ENCODE results near the gene CLDN11. TPM values are rescaled to one million over a fixed set of nuclear protein-coding genes. Genes with fewer than 3 reads are reported as not detected.

Gene CLDN11
- total and polyA plus RNA-seq, 10 of the 15 experiments (the other 5 are each of a cell fraction or from before 2014, with no cell fraction given) = 0.15 TPM; not detected in 9

DNA sequence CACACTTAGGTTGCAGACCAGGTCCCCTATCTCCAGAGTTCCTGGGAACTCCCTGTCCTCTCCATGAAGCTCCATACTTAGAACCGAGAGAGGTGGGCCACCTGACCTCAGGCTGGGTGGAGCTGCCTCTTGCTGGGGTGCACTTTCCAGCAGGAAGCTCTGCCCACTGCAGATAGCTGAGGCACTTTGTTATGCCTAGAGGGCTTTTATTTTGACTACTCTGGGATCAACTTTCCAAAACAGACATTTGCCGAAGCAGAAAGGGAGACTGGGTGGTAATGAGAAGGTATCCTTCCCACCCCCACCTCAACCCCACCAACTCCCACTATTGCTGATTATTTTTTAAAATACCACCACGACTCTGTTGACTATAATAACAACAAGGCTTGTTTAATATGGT is 54.7 kb downstream of the CLDN11 start:
- H3K4me1 ChIP-seq (ENCODE audit: control insufficient read depth, insufficient read depth, low read length) = no peaks in the 10 kb centered on the region
- no TSS peak for BruUV-seq (replicated peaks)
- no peaks in the 10 kb centered on the region for H3K79me2 ChIP-seq (ENCODE audit: control insufficient read depth, insufficient read depth, low read length)
- ChIA-PET SMC1A (ENCODE audit: uncharacterized antibody, unreplicated experiment) (interaction anchor here (1.1 kb wide), 1 partner anchor 10 kb away, joined by 3 read pairs; no protein-coding TSS in a partner anchor), POLR2A (no interaction called here), CTCF (no interaction called here), RAD21 (ENCODE audit: unreplicated experiment) (no interaction called here)
- in situ Hi-C loops (cut with MboI) = no loop called here
- no peak overlapping the region for H3K9ac ChIP-seq (ENCODE audit: control insufficient read depth, insufficient read depth, low read length)
- no peak for FAIRE-seq
- no peak for DNase-seq (ENCODE audit: low read depth, low spot score)
- H3K36me3 ChIP-seq (ENCODE audit: control insufficient read depth in 2 of 2, insufficient read depth in 2 of 2, low read length in 1 of 2) = no peaks in the 10 kb centered on the region
- no peak for ATAC-seq
- H3K4me2 ChIP-seq (ENCODE audit: control insufficient read depth, insufficient read depth) = no peak overlapping the region
- intact Hi-C loops (cut with micrococcal nuclease; ENCODE audit: unreplicated experiment) = no loop called here
- H3K27ac ChIP-seq (ENCODE audit: control insufficient read depth, insufficient read depth) = no peak overlapping the region
- H4K20me1 ChIP-seq (ENCODE audit: control insufficient read depth, insufficient read depth) = no peaks in the 10 kb centered on the region
- TF ChIP-seq, protein P1, sequence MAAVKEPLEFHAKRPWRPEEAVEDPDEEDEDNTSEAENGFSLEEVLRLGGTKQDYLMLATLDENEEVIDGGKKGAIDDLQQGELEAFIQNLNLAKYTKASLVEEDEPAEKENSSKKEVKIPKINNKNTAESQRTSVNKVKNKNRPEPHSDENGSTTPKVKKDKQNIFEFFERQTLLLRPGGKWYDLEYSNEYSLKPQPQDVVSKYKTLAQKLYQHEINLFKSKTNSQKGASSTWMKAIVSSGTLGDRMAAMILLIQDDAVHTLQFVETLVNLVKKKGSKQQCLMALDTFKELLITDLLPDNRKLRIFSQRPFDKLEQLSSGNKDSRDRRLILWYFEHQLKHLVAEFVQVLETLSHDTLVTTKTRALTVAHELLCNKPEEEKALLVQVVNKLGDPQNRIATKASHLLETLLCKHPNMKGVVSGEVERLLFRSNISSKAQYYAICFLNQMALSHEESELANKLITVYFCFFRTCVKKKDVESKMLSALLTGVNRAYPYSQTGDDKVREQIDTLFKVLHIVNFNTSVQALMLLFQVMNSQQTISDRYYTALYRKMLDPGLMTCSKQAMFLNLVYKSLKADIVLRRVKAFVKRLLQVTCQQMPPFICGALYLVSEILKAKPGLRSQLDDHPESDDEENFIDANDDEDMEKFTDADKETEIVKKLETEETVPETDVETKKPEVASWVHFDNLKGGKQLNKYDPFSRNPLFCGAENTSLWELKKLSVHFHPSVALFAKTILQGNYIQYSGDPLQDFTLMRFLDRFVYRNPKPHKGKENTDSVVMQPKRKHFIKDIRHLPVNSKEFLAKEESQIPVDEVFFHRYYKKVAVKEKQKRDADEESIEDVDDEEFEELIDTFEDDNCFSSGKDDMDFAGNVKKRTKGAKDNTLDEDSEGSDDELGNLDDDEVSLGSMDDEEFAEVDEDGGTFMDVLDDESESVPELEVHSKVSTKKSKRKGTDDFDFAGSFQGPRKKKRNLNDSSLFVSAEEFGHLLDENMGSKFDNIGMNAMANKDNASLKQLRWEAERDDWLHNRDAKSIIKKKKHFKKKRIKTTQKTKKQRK (IDR thresholded peaks at IDR 0.05; ENCODE audit: low read depth, low read length) = no peak
- TF ChIP-seq DPF2 (IDR thresholded peaks at IDR 0.05) = no peak
- H3K9me3 ChIP-seq (replicated peaks; ENCODE audit: control insufficient read depth, insufficient read depth, low read length) = no peaks in the 10 kb centered on the region
- no peak overlapping the region for H2AFZ ChIP-seq (ENCODE audit: control insufficient read depth, low read depth, low read length)
- no peak overlapping the region for H3K4me3 ChIP-seq
- WGBS (ENCODE audit: insufficient coverage, insufficient replicate concordance, low lambda C conversion rate, missing lambda C conversion rate) = 6% methylated on average over 3 of the region's 3 CpGs
- peaks cover 3% of the 10 kb centered on the region in 2 experiments; a peak in 3 of 4 replicates for H3K27me3 ChIP-seq (replicated peaks in 1 of 2; ENCODE audit: control insufficient read depth in 2 of 2, insufficient read depth in 2 of 2, low read length in 1 of 2)

DNA sequence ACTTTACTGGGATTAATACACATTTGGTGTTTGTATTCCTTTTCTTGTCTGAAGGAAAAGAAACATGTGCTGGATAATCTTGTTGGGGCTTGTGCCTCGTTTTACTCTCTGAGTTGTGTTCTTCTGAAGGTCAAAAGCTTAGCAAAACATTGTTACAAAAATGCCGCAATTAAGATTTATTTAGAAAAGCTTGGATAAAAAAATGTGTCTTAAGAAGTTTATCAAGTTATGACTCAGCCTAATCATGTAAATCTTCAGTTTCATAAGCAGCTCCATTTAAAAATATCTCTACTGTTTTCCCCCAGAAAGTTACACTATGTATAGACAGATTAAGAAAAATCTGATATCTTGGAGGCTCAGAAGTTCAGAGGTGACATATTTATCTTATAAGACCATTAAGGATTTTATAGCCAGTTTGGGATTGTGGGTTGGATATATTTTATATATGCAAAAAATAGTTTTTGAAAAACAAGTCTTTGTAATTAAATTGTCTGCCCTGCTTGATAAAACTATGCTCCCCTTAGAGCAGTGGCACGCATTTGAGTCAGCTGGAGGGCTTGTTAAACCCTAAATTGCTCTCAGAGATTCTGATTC is 56.5 kb downstream of the CLDN11 start:
- no peak overlapping the region for H3K4me2 ChIP-seq (ENCODE audit: control insufficient read depth, insufficient read depth)
- in situ Hi-C loops (cut with MboI) (no loop called here), intact Hi-C loops (cut with micrococcal nuclease; ENCODE audit: unreplicated experiment) (no loop called here)
- no peaks in the 10 kb centered on the region for H4K20me1 ChIP-seq (ENCODE audit: control insufficient read depth, insufficient read depth)
- ATAC-seq (no peak), FAIRE-seq (no peak), DNase-seq (ENCODE audit: low read depth, low spot score) (no peak)
- ChIA-PET RAD21 (ENCODE audit: unreplicated experiment) (no interaction called here), SMC1A (ENCODE audit: uncharacterized antibody, unreplicated experiment) (interaction anchor here (1.0 kb wide), 1 partner anchor 10 kb away, joined by 3 read pairs; no protein-coding TSS in a partner anchor), POLR2A (no interaction called here), CTCF (no interaction called here)
- H3K36me3 ChIP-seq (ENCODE audit: control insufficient read depth in 2 of 2, insufficient read depth in 2 of 2, low read length in 1 of 2) = no peaks in the 10 kb centered on the region
- no peak overlapping the region for H3K9ac ChIP-seq (ENCODE audit: control insufficient read depth, insufficient read depth, low read length)
- no peak overlapping the region for H3K4me3 ChIP-seq
- H3K9me3 ChIP-seq (replicated peaks; ENCODE audit: control insufficient read depth, insufficient read depth, low read length) = no peaks in the 10 kb centered on the region
- no peaks in the 10 kb centered on the region for H3K79me2 ChIP-seq (ENCODE audit: control insufficient read depth, insufficient read depth, low read length)
- no peak overlapping the region for H3K27ac ChIP-seq (ENCODE audit: control insufficient read depth, insufficient read depth)
- TF ChIP-seq KDM1A (IDR thresholded peaks at IDR 0.05; ENCODE audit: borderline replicate concordance) = no peak
- TF ChIP-seq, protein P2, sequence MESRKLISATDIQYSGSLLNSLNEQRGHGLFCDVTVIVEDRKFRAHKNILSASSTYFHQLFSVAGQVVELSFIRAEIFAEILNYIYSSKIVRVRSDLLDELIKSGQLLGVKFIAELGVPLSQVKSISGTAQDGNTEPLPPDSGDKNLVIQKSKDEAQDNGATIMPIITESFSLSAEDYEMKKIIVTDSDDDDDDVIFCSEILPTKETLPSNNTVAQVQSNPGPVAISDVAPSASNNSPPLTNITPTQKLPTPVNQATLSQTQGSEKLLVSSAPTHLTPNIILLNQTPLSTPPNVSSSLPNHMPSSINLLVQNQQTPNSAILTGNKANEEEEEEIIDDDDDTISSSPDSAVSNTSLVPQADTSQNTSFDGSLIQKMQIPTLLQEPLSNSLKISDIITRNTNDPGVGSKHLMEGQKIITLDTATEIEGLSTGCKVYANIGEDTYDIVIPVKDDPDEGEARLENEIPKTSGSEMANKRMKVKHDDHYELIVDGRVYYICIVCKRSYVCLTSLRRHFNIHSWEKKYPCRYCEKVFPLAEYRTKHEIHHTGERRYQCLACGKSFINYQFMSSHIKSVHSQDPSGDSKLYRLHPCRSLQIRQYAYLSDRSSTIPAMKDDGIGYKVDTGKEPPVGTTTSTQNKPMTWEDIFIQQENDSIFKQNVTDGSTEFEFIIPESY (IDR thresholded peaks at IDR 0.05) = no peak
- TF ChIP-seq SIN3A (IDR thresholded peaks at IDR 0.05; ENCODE audit: low read depth, low read length) = no peak
- no peak for TF ChIP-seq YY1 (IDR thresholded peaks at IDR 0.05; ENCODE audit: low read depth, low read length)
- no peak for TF ChIP-seq JUNB (IDR thresholded peaks at IDR 0.05)
- no TSS peak for BruUV-seq (replicated peaks)
- H3K27me3 ChIP-seq (replicated peaks in 1 of 2; ENCODE audit: control insufficient read depth in 2 of 2, insufficient read depth in 2 of 2, low read length in 1 of 2) = peaks cover 3% of the 10 kb centered on the region in 2 experiments; a peak in 3 of 4 replicates
- no peak overlapping the region for H2AFZ ChIP-seq (ENCODE audit: control insufficient read depth, low read depth, low read length)
- WGBS (ENCODE audit: insufficient coverage, insufficient replicate concordance, low lambda C conversion rate, missing lambda C conversion rate) = 0% methylated on average over 3 of the region's 3 CpGs
- no peaks in the 10 kb centered on the region for H3K4me1 ChIP-seq (ENCODE audit: control insufficient read depth, insufficient read depth, low read length)
